HT-29 (cell line): ENCODE measurements around the gene CTCF. TPM values are rescaled to one million over a fixed set of nuclear protein-coding genes. Genes with fewer than 3 reads are reported as not detected.

ENCODE experiments used
- DNase-seq: peaks from one replicate; pipeline ENCODE4 v3.0.0-alpha.2; 2015; ENCODE audit warnings: low spot score
- total RNA-seq: library from RNA; depleted of rRNA; stranded (reverse); fragments of >200 nt; shearing (Covaris generic); gene quantifications from 2 replicates; pipeline ENCODE4 v1.2.3, GENCODE V29; 2014

CTCF gene
- total RNA-seq, 1 experiment from 2014 or later, result 28.3 TPM

DNA sequence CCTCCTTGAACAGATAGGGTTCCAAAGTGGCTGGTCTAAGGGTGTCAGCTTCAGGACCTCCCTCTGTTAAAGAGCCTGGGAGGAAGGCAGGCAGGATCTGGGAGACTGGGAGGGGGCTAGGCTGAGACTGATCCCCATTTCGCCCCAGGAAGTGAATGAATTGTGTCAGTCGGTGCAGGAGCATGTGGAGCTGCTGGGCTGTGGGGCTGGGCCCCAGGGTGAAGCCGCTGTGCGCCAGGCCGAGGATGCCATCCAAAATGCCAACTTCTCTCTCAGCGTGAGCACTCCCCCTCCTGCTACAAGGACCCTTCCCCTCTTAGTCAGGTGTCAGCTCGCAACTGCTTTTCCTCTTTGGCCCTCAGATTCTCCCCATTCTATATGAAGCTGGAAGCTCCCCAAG lies 88.7 kb downstream of the CTCF start:
- DNase-seq, result no peak

DNA sequence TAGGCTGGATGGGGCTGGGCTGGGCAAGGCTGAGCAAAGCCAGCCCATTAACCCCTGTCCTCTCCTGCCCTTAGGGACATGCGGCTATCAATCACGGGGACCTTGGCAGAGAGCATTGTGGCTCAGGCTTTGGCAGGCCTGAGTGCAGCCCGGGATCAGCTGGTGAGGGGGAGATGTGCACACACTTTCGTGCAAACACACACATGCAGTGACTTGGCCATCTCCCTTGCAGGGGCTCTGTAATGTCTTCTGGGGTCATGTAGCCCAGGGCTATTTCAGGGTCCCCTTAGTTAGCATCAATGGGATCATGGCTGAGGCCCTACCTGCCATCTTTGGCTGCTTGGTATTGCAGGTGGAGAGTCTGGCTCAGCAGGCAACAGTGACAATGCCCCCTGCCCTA lies 89.5 kb downstream of the CTCF start:
- no peak for DNase-seq

DNA sequence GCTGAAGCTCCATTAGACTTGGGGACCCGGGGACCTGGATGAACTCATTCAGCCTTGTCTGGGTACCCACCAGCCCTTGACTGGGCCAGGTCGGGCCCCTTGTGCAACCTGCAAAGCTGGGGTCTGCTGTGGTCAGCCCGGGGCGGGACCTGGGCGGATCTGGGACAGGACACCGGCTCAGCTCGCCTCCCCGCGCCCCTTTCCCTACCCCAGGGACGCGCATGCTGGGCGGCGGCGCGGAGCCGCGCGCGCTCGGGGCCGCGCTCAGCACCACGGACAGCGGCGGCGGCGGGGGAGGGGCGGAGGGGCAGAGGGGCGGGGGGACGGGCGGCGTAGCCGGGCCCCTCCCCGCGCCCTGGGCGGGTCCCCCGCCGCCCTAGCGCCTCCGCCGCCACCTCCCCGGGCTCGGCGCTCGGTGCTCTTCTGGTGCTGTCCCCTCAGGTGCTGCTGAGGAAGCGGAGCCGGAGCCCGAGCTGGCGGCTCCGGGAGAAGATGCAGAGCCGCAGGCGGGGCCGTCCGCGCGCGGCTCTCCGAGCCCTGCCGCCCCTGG lies 90.3 kb downstream of the CTCF start:
- DNase-seq, result no peak

DNA sequence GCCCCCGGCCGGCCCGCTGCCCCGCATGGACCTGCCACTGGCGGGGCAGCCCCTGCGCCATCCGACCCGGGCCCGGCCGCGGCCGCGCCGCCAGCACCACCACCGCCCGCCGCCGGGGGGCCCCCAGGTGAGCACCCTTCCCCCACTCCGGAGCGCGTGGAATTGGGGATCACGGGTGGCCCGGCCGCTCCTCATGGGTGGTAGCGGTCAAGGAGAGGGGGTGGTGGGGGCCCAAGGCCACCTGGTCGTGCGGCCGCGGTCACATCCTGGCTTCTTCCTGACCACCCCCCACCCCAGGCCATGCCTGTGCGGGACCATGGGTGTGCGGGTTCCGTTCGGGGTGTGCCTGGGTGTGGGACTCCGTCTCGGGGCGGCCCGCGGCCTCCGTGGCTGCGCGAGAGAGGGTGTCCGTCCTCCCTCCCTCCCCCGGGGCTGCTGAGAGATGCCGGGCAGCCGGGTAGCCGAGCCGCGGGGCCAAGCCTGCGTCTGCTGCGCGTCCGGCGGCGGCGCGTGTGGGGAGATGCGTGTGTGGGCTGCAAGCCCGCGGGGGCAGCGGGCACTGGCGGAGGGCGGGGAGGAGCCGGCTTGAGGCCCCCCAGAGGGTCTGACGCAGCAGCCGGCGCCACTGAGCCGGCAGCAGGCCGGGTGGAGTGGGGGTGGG lies 90.9 kb downstream of the CTCF start:
- DNase-seq, result no peak

DNA sequence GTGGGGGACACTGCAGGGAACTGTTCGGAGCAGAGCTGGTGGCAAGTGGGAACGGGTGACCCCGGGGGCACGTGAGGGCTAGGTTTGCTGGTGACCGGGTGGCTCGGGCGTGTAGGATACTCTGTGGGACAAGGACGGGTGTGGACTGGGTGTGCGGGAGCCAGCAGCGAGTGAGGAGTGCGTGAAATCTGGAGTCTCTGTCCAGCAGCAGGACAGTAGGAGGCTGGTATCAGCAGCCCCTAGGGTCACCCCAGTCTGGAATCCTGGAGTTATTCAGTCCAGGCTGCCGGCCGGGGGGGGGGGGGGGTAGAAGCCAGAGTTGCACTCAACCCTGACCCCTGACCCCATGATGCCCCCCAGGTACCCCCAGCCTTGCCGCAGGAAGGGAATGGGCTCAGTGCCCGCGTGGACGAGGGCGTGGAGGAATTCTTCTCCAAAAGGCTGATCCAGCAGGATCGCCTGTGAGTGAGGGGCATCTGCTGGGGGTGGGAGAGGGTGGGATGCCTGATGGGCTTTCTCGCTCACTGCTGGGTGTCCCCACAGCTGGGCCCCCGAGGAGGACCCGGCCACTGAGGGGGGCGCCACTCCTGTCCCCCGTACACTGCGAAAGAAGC lies 91.6 kb downstream of the CTCF start:
- no peak for DNase-seq

DNA sequence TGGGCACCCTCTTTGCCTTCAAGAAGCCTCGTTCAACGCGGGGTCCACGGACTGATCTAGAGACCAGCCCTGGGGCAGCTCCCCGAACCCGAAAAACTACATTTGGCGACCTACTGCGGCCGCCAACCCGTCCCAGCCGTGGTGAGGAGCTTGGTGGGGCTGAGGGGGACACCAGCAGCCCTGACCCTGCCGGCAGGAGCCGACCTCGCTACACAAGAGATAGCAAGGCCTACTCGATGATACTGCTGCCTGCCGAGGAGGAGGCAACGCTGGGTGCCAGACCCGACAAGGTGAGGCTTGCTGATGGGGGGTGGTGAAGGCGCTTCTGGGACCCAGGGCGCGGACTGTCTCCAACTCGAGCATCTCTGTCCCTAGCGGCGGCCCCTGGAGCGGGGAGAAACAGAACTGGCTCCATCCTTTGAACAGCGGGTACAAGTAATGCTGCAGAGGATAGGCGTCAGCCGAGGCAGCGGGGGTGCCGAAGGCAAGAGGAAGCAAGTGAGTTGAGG lies 92.1 kb downstream of the CTCF start:
- DNase-seq, result no peak

DNA sequence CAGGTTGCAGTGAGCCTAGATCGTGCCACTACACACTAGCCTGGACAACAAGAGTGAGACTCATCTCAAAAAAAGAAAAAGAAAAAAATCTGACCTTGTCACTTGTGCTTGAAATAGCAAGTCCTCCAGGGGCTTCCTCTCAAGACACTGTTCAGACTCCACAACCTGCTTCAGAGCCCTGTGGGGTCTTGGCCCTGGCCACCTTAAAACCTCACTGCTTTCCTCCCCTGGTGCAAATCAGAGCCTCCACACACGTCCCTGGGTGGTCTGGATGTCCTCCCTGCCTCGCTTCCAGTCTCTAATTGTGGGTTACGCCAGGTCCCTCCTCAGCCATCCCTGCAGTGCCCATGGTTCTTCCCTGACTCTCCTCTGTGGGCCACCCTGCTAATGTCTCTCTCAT lies 93.0 kb downstream of the CTCF start:
- DNase-seq, result no peak

DNA sequence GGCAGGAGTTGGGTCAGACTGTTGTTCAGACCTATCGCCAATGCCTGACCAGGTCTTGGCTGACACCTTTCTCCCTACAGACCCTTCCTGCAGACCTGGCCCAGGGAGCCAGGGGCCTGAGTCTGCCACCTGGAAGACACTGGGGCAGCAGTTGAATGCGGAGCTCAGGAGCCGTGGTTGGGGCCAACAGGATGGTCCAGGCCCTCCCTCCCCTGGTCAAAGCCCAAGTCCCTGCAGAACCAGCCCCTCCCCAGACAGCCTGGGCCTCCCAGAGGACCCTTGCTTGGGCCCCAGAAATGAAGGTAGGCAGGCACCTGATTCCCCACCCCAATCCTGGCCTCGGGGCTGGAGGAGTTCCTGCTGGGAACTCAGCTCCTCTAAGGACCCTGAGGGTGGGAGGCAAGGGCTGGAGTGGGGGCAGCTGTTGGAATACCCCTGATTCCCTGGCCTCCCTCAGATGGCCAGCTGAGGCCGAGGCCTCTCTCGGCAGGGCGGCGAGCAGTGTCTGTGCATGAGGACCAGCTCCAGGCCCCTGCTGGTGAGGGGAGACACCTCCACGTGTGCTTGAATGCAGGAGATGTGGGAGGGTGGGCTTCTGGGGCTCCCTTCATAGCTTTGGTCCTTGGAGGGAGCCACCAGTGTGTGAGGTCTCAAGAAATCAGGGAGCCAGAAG lies 94.2 kb downstream of the CTCF start:
- DNase-seq, result no peak

DNA sequence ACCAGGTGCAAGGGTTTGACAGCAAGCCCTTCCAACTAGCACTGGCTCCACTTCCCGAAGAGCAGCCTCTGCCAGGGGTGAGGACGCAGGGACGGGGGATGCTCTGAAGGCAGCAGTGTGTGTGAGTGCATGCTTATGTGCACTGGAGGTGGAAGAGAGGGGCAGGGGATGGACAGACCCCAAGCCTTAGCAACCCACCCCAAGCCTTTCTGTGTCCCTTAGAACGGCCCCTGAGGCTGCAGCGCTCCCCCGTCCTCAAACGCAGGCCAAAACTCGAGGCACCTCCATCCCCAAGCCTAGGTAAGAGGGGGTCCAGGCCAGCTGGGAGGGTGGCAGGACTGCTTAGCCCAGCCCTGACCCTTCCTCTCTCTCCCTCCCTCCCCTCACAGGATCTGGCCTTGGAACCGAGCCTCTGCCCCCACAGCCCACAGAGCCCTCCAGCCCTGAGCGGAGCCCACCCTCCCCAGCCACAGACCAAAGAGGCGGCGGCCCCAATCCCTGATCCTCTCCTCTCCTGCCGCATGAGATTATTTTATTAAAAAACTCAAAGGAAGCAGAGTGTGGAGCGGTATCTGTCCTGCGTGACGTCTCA lies 94.8 kb downstream of the CTCF start:
- DNase-seq, result no peak

DNA sequence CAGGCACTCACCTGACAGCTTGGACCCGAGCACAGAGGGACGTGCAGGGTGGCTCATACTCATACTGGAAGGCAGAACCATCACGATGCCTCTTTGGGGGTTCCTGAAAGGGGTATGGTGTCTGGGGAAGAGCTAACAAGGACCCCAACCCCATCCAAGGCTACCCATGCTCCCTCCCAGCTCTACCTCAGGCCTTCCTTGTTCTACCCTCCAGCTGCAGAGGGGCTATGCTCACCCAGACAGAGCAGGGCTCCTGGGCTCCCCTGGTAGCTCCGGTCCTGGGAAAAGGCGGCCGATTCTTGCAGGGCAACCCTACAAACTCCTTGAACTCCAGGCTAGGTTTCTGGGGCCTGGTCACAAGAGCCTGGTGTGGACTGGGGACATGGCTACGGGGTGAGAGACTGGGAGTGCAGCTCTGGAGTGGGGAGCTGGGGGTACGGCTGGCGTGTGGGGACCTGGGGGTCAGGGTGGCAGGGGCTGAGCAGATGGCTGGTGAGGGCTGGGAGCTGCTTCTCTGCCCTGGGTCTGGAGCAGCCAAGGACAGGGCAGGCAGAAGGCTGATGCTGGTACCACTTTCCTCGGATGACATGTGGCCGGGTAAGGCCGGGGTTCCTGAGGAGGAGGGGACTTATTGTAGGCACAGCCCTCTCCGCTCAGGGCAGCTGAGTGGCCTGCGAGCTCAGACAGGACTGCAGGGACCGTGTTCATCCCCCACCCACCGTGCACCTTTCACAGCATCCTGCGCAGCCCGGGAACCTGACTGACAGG lies 95.6 kb downstream of the CTCF start:
- no peak for DNase-seq

DNA sequence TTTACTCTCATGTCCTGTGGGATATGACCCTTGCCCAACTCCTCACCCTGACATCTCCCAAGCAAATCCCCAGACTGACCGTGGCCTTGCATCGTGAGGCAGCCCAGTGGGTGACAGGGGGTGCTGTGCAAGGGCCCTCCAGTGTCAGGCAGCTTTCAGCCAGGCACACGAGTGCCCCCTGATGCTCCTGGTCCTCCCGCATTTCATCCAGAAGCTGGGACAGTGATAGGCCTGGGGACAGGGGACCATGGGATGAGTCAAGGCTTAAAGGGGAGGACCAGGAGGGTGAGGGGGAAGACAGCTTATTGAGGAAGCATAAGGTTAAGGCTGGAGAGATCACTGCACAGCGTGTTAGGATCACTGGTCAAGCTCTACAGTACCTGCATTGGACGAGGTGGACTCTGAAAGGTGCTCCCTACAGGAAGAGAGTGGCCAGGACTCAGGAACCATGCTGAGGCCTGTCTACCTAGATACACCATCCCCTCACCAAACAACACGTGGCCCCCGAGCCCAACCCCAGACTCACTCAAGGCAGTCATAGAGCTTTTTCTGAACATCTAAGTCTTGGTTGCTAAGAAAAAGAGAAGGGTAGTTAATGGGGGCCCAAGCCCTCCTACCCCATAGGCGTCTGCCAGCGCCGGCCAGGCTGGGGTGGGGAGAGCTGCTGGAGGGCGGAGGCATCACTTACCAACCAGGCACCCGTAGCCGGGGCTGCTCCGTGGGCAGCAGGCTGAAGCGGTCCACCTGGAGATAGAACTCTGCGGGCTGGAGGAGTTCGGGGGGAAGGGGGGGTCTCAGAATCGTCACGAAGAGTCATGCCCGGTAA lies 96.7 kb downstream of the CTCF start:
- no peak for DNase-seq

DNA sequence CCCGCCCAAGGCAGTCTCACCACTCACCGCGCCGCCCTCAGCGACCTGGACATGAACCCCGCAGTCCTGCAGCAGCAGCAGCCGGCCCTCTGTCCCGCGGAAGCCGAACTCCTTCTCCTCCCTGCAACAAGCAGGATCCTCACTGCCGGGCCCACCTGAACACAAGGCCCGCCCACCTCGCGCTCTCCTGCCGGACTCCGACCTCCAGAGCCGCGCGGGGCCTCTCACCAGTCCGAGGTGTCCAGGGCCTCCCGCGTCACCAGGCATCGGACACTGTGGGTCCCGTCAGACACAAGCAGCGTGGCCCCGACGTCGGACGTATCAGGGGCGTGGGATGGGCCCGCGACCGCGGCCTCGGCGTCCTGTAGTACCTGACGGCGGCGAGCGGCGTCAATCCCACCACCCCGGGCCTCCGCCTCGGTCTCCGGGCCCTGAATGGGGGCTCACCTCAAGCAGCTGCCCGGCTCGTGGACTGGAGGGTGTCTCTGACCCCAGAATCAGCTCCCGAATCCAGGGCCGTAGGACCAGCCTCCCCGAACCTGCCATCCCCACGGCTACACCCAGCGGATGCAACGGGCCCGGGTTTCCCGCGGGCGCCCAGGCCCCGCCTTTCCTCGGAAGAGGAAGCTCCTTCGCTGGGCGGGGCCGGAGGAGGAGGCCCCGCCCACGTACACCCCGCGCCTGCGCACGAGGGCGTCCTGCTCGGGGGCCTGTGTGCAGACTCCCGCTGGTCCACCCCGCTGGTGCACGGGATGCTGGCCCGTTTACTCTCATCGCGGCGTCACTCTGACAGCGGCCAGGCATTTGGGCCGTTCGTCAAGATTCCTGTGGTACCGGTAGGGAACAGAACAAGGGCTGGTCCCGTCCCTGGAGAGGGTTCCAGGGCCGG lies 97.6 kb downstream of the CTCF start, which contains the start of gene ACD:
TSS of gene ACD (minus strand) at position 586 of the 889 bp plus-strand sequence. CDS start at position 546, 40 bp downstream.
- peak; percentile 95 for DNase-seq

DNA sequence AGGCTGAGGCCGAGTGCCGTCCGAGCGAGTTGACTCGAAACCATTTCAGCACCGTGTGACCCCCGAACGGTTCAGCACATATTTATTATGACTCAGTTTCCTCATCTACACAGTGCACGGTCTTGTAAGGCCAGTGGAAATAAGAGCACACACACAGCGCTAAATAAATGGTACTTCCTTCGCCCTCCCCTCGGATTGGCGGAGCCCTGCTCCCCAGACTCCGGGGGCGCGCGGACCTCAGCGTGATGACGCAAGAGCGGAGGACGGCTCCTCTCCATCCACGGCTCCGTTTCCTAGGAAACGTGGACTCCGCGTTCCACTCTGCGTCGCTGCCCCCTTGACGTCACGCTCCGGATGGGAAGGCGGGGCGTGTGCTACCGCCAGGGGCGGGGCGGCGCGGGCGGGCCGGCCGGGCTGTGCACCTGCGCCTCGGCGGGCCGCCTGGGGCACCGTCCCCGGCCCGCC lies 98.3 kb downstream of the CTCF start, which contains the start of gene PARD6A:
TSS of gene PARD6A (plus strand) at position 397 of the 465 bp plus-strand sequence. CDS start 79 bp downstream, outside the sequence.
- peak; percentile 94 for DNase-seq

DNA sequence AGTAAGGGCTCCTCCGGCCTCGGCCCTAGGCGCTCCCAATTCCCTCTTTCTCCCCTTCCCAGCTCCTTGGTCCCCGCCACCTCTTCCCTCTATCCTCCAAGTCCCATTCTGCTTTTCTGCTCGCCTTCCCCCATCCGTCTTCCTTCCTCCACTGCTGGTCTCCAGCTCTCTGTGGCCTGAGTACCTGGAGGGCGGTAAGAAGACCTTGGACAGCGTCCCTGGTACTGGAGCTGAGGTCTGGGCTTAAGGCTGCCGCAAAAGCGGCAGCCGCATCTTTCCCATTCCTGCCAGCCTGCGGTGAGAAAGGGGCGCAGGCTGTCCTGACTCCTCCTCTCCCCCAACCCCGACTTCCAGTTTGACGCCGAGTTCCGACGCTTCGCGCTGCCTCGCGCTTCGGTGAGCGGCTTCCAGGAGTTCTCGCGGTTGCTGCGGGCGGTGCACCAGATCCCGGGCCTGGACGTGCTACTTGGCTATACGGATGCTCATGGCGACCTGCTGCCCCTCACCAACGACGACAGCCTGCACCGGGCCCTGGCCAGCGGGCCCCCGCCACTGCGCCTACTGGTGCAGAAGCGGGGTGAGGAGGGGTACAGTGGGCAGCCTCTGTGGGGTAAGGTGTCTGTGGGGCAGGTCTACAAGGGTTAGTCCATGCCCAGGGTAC lies 98.9 kb downstream of the CTCF start:
- peak; percentile 74 for DNase-seq

DNA sequence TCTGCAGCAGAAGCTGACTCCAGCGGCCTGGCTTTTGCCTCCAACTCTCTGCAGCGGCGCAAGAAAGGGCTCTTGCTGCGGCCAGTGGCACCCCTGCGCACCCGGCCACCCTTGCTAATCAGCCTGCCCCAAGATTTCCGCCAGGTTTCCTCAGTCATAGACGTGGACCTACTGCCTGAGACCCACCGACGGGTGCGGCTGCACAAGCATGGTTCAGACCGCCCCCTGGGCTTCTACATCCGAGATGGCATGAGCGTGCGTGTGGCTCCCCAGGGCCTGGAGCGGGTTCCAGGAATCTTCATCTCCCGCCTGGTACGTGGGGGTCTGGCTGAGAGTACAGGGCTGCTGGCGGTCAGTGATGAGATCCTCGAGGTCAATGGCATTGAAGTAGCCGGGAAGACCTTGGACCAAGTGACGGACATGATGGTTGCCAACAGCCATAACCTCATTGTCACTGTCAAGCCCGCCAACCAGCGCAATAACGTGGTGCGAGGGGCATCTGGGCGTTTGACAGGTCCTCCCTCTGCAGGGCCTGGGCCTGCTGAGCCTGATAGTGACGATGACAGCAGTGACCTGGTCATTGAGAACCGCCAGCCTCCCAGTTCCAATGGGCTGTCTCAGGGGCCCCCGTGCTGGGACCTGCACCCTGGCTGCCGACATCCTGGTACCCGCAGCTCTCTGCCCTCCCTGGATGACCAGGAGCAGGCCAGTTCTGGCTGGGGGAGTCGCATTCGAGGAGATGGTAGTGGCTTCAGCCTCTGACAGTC lies 99.7 kb downstream of the CTCF start:
- DNase-seq, result no peak

DNA sequence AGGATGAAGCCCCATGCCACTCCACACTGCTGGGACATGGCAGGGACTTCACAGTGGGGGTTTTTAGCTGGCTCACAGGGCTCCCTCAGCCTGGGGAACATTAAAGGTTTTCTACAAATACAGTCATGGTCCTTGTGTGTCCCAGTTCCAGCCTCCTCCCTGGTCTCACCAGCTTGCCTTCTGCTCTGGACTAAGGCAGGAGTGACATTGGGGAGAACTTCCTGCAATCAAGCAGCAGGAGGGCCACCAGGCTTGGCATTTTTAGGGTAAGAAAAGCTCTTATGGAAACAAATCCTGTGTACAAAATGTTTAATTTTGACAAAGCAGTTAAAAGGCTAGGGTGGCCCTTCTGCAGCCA lies 100.3 kb downstream of the CTCF start:
- DNase-seq, result no peak

DNA sequence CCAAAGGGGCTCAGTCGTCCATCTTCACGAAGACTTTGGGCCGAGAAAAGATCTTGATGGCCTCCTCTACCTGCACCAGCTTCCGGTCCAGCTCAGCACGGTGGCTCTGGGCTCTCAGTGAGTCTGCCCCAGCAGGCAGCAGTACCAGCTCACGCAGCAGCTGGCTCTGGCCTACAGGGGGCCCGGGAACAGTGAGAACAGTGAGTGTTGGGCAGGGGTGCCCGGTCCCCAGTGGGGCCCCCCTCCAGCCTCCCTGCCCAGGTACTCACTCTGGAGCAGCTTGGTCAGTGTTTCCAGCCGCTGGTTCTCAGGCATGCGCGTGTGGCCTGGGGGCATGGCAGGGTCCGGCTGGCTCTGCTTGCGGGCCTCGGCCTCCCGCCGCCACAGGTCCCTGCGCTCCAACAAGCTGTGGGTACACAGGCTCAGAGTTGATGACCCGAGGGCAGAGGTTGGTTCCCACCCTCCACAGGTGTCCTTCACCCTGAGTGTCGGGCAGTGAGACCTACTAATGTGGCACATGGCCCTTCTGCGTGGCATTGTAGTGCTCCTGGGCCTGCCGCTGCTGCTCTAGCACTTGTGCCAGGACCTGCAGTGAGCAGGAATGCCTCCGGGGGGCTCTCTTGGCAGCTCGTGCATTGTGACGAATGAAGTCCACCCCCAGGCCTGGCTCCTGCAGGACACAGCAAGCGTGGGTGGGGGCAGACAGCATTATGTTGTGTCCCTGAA lies 101.0 kb downstream of the CTCF start:
- peak; percentile 38 for DNase-seq
